Hair follicular keratinocyte (primary cell): ENCODE results near the gene ITGB1BP1. TPM values are rescaled to one million over a fixed set of nuclear protein-coding genes. Genes with fewer than 3 reads are reported as not detected.

Source experiments
- total RNA-seq: library from RNA; depleted of rRNA; stranded (reverse); fragments of >200 nt; gene quantifications from 2 replicates; pipeline ENCODE4 v1.2.3, GENCODE V29; 2015

The ITGB1BP1 gene, protein sequence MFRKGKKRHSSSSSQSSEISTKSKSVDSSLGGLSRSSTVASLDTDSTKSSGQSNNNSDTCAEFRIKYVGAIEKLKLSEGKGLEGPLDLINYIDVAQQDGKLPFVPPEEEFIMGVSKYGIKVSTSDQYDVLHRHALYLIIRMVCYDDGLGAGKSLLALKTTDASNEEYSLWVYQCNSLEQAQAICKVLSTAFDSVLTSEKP
- total RNA-seq, result 41.8 and 46.1 TPM in 2 replicates

DNA sequence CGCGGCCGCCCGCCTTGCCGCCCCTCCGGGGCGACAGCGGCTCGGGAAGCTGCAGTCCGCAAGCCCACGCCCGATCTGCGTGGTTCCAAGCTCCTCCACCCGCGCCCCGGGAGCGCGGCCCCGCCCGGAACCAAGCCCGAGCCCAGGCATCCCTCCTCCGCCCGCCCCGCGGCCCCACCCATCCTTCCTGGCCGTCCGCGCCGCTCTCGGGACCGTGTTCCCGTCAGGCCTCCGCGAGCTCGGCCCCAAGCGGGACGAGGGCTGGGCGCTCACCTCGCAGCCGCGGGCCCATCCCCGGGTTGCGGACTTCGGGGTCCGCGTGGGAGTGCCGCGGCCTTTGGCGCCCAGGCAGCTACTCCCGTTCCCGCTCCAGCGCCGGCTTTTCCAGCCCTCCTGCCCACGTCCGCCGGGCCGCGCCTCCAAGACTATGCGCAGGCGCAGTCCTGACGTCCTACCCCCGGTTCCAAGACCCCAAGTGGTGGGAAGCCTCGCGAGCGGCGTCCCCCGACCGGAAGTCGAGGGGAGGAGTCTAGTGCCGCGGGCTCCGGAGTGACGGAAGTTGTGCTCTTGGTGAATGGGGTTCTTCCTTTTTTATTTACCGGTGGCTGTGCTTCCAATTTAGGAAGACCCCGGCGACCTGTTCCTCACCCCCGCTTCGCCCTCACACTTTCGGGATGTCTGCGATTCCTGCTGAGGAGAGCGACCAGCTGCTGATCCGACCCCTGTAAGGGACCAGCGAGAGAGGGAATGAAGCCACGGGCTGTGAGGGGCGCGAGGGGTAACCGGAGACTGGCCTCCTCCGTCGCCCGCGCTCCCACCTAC is at the start of gene ITGB1BP1, which contains the start of gene CPSF3:
TSS of gene ITGB1BP1 (minus strand) at position 429 of the 822 bp plus-strand sequence. CDS start 4,831 bp downstream, outside the sequence.
TSS of gene CPSF3 (plus strand) at position 555 of the 822 bp plus-strand sequence. CDS start at position 675, 120 bp downstream.

Other genes starting within 250 kb of the ITGB1BP1 start
- gene ASAP2, start 216.7 kb downstream of the ITGB1BP1 start, total RNA-seq, result 32.0 and 55.7 TPM in 2 replicates
- gene CPSF3, start 126 bp upstream of the ITGB1BP1 start, total RNA-seq, result 30.9 and 54.7 TPM in 2 replicates
- 79.5 and 84.0 TPM in 2 replicates for gene IAH1, start 51.0 kb upstream of the ITGB1BP1 start, total RNA-seq
- 22.2 and 26.2 TPM in 2 replicates for gene ADAM17, start 132.3 kb upstream of the ITGB1BP1 start, total RNA-seq
- gene YWHAQ, start 207.5 kb upstream of the ITGB1BP1 start, total RNA-seq, result 292 and 302 TPM in 2 replicates